GM18520 (cell line): ENCODE data around the gene ZFP2.
"Not testable (repeated sequence)": the region's sequence is repeated elsewhere in the genome, so short reads cannot be mapped to it uniquely, and the experiment has no call there.

Source experiments
- ATAC-seq: cut with Tn5 transposase; IDR thresholded peaks from one replicate; pipeline ENCODE4 v1.9.1; 2021; ENCODE audit not compliant: unreplicated experiment

Gene ZFP2

DNA sequence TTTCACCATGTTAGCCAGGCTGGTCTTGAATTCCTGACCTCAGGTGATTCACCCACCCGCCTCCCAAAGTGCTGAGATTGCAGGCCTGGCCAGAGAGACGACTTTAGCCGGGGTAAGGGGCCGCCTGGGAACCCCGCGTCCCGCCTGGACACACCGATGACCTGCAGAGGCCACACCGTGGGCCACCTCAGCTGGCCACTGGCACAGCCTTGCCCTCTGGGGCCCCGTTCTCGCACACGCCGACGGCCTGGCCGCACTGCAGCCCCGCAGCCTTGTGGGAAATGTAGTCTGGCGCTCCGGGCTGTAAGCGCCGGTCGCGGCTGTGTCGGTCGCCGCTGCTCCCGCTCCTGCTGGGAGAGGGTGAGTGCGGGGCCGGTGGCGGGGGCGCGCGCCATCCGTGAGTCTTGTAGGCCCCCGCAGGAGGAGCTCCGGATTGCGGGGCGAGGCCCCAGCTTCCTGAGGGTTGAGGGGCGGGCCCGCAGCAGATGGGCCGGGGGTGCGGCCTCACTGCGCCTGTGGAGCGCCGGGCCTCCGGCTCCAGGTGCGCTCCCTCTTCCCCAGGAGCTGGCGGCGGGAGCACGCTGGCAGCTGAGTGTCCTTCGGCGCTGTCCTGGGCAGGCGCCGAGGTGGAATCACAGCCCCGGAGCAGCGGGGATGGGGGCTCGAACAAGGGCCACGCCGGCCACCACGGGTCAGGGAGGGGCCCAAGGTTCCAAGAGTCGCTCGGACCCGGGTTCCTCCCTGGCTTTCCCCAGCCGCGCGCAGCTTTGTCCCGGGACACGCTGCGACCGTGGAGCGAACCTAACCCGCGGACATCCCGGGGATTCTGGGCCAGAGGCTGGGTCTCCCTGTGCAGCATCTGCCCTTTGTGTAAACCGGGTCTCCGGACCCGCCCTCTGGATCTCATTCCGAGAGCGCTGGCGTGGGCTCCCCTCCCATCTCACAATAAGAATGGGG lies at the start of gene ZFP2:
TSS of gene ZFP2 (plus strand) at position 299 of the 957 bp plus-strand sequence. CDS start 35,401 bp downstream, outside the sequence.
- no peak for ATAC-seq

DNA sequence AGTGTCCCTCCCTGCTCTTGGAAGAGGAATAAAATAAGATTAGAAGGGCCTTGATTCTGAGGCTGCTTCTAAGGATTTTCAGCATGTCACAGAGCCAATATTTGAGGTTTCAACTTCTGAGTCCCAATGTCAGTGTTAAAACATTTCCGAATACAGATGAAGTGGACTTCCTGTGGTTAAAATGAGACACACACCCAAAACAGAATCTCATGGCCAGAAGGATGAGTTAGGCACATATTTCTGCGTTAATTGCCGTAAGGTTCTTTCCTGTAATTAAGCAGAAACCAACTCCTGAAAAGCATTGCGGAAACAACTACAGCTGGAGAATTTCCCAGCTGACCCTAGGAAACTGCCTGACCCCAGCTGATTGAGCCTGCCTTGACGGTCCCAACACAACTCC lies 46.4 kb upstream of the ZFP2 start:
- no peak for ATAC-seq

DNA sequence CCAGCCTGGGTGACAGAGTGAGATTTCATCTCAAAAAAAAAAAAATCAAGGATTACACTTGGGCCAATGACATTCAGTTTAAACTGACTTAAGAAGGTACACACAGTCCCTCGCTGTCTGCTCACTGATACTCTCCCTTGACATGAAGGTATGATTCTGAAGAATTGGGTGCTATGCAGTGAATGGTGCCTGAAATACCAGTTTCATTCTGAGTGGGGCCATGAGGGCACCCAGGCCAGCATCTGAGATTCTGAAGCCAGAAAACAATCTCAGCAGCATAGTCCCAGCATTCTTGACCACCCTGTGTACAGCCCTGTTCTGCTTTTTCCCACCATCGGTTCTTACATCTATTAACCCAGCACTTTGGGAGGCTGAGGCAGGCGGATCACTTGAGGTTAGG lies 43.8 kb upstream of the ZFP2 start:
- no peak for ATAC-seq

DNA sequence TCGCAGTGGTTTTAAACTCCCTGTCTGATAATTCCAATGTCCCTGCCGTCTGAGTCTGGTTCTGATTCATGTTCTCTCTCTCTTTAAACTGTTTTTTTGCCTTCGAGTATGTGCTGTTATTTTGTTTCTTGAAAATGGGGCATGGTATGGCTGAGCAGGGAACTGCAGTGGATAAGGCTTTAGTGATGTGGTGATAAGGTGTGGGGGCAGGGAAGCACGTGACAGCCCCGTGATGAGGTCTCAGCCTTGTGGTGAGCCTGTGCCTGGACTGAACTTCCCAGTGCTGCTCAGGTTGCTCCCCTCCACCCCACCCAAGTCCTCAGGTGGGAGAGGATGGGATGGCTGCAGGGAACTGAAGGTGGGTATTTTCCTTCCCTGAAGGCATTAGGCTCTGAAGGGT lies 41.4 kb upstream of the ZFP2 start:
- ATAC-seq: no peak

DNA sequence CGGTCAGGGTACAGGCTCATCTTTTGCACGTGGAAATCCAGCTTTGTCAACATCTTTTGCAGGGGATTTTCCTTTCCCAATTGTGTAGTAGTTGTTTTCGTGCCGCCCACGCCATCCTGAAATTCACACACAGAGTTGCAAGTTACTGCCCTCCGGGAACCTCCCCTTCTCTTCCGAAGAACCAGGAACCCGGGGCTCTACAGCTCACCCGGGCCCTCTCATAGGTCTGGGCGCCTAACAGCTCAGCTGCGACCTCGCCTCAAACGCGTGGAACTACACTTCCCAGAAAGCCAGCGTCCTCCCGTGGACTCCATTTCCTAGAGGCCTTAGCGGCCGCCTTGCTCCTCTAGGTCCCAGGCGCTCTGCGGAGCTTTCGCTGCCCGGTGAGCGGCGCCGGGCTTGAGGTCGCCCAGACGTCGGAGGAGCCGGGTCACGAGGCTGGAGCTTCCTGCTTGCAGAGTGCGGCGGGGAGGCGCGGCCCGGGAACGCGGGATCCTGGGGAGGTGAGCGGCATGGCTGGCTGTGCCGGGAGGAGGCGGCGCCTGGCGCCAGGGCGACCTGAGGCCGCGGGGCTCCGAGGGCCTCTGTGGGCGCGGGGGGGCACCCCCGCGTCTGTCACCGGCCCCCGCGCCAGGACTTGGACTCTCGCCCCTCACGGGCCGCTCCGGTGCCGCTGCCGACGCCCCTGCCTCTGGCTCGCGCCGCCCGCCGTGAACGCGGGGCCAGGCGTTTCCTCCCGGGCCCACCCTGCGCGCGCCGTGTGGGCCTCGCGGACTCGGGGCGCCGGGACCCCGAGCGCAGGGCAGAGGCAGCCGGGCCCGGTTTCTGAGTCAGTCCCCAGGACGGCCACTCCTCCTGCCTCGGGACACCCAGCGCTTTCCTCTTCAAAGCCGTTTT lies 35.8 kb upstream of the ZFP2 start, which contains the start of gene ZNF354B:
TSS of gene ZNF354B (plus strand) at position 329 of the 897 bp plus-strand sequence. CDS start 1,095 bp downstream, outside the sequence.
- peak; percentile 87 for ATAC-seq

DNA sequence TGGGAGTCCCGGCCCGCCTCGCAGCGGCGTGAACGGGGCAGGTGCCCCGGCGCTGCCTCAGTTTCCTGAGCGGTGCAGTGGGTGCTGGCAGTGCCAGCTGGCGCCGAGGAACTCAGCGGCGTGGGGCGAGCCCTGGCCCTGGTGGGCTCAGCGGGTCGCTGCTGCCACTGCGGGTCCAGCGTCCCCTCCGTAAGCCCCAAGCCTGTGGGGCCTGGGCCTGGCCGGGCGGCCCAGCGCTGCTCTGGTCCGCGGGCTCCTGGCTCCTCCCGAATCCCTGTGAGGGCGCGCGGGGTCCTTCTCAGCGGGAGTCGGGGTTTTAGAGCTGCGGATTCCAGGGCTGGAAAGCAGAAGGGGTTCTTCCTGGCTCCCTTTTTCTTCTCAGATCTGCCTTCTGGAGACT lies 35.1 kb upstream of the ZFP2 start:
- ATAC-seq: not testable (repeated sequence)

DNA sequence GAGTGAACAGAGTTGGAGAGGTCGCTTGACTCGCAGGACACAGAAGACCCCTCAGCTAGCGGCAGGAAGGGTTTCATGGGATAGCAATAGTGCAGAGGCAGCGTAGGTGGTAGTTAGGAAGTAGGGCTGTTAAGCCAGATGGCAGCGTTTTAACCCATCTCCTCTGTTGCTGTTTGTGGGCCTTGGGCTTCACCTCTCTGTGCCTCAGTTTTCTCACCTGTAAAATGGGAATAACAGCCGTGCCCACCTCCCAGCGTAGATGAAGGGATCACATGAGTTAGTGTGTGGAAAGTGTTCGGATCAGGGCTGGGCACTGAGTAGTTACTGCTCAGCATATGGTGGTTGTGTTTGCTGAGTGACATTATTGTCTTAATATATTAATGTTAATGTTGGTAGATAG lies 34.1 kb upstream of the ZFP2 start:
- no peak for ATAC-seq

DNA sequence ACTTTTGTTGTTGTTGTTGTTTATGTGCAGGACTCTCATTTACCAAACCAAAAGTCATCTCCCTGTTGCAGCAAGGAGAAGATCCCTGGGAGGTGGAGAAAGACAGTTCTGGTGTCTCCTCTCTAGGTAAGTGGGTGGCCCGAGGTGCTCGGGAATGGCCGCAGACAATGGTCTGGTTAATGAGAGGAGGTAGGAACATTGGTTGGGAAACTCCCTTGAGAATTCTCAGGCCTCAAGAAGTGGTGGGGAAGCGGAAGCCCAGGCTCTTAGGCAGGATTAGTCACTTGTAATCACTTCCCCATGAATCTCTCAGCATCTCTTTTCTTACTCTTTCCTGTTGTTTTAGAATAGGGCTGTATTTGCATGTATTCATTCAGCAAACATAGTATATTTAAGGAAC lies 28.8 kb upstream of the ZFP2 start:
- ATAC-seq: no peak

DNA sequence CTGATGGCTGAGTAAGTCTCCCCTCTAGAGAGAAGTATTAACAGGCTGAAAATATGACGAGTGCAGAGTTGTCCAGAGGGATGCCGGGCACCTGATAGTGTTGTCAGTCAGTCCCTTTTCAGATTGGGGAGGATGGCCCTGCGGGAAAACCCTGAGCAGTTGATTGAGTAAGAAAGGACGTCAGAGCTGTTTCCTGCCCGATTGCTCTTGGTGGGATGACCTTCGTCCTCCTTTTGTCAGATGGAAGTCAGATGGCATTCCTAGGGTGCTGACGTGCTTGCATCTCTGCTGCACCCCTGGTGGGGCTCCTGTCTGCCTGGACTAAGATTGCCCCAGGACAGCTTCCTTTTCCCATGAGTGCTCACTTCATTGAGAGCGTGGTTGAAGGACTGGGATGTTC lies 26.1 kb upstream of the ZFP2 start:
- ATAC-seq: no peak

DNA sequence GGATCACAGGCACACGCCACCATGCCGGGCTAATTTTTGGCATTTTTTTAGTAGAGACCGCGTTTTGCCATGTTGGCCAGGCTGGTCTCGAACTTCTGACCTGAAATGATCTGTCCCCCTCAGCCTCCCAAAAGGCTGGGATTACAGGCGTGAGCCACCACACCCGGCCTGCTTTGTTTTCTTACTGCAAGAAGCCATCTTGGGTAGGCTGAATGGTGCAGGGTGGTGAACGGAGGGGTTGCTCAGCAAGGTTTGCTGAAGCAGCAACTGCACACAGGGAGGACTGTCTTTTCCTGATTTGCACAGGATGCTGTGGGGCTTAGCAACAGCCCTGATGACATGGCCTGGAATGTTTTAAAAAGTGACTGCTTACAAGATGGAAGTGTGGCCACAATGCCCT lies 25.3 kb upstream of the ZFP2 start:
- ATAC-seq: no peak

DNA sequence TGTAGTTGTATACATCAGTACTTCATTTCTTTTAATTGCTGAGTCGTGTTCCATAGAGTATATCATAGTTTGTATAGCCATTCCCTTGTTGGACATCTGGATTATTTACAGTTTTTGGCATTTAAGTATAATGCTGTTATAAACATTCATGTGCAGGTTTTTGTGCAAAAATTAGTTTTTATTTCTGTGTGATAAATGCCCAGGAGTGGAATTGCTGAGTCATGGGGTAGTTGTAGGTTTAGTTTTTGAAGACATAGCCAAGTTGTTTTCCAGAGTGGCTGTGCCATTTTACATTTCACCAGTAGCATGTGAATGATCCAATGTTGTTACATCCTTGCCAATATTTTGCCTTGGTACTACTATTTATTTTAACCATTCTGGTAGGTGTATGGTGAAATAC lies 23.4 kb upstream of the ZFP2 start:
- ATAC-seq: no peak

DNA sequence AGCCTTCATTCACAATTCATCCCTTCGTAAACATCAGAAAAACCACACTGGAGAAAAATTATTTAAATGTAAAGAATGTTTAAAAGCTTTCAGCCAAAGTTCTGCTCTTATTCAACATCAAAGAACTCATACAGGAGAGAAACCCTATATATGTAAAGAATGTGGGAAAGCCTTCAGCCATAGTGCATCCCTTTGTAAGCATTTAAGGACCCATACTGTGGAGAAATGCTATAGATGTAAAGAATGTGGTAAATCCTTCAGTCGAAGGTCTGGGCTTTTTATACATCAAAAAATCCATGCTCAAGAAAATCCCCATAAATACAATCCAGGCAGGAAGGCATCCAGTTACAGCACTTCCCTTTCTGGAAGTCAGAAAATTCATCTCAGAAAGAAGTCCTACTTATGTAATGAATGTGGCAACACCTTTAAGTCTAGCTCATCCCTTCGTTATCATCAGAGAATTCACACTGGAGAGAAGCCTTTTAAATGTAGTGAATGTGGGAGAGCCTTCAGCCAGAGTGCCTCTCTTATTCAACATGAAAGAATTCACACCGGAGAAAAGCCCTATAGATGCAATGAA lies 12.5 kb upstream of the ZFP2 start:
- not testable (repeated sequence) for ATAC-seq

DNA sequence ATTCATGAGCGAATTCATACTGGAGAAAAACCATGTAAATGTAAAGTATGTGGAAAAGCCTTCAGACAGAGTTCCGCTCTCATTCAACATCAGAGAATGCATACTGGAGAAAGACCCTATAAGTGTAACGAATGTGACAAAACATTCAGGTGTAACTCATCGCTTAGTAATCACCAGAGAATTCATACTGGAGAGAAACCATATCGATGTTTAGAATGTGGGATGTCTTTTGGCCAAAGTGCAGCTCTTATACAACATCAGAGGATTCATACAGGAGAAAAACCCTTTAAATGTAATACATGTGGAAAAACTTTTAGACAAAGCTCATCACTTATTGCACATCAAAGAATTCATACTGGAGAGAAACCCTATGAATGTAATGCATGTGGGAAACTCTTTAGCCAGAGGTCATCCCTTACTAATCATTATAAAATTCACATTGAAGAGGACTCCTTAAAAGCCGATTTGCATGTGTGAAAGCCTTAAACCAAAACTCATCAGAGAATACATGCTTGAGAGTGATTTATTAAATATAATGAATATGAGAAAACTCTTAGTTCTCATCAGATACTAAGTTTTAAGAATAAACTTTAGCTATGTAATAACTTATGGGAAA lies 11.8 kb upstream of the ZFP2 start:
- ATAC-seq: no peak

DNA sequence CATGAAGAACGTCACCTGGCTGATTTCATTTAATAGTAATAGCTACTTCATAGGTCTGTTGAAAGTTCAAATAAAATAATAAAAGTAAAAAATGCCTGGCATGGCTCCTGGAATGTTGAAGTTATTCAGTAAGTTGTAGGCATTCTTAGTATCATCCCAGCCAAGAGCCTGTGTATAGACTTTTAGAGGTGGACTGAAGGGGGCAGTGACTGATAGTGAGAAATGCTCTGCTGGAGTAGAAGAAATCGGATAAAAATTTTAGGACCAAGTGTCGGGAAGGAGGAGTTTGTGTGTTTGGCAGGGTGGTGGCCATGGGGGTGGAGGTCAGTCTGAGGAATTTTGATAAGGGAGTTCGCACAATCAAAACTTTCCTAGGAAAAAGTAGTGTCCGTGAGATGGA lies 3.6 kb downstream of the ZFP2 start:
- ATAC-seq: no peak

DNA sequence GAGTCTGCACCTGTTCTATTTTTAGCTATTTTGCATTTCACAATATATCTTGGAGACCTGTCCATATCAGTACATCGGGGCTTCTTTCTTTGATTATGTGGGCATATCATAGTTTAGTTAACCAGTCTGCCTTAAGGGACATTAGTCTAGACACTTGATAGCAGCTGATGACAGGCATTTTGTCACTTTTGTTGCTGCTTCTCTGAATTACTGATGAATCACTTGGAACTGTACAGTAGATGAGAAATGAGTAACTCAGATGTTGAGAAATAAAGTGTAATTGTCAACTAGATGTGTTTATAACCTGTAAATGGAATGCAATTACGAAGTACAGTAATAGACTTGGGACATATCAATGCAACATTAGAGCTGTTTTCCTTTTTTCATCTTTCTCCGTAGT lies 7.1 kb downstream of the ZFP2 start:
- no peak for ATAC-seq

DNA sequence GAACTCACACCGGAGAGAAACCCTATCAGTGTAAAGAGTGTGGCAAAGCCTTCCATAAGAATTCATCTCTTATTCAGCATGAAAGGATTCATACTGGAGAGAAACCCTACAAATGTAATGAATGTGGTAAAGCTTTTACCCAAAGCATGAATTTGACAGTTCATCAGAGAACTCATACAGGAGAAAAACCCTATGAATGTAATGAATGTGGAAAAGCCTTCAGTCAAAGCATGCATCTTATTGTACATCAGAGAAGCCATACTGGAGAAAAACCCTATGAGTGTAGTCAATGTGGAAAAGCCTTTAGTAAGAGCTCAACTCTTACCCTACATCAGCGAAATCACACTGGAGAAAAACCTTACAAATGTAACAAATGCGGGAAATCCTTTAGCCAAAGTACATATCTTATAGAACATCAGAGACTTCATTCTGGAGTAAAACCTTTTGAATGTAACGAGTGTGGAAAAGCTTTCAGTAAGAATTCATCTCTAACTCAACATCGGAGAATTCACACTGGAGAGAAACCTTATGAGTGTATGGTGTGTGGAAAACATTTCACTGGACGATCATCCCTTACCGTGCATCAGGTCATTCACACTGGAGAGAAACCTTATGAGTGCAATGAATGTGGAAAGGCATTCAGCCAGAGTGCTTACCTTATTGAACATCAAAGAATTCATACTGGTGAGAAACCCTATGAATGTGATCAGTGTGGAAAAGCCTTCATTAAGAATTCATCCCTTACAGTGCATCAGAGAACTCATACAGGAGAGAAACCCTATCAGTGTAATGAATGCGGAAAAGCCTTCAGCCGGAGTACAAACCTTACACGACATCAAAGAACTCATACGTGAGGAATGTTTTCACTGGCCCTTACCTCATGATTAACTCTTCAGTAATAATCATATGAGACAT lies 36.4 kb downstream of the ZFP2 start:
- no peak for ATAC-seq

DNA sequence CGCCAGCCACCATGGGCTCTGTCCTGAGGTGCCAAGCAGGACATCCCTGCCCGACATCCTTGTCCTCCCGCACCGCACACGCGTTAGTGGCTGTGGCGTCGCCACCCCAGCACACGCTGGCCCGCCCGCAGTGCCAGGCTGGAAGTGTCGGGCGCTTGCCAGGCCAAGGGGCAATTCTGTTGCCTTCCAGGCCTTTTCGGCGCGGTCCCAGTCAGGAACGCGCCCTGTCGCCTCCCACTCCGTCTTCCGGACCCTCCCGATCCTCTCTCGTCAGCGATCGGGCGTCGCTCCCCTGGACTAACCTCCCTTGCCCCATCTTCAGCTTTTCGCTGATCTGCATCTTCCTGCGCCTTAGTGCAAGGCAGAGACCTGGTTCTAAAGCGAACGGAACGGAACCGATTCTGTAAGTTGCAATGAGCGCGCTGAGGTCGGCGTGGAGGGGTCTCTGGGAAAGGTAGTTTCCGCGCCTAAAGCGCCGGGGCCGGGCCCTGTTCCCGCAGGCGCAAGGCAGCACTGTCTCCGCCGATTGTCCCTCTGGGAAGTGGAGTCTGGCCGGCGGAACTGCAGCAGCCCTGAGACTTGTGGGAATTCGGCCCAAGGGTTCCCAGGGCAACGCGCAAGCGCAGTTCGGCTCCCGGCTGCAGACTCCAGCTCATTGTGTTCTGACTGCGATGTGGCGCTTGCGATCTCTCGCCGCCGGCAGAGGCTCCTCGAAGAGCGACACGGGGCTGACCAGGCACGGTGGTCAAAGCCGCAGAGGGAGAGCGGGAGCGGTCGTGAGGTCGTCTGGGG lies 45.1 kb downstream of the ZFP2 start, which contains the start of gene ZNF454:
TSS of gene ZNF454 (plus strand) at position 630 of the 792 bp plus-strand sequence. CDS start 1,594 bp downstream, outside the sequence.
- ATAC-seq: no peak

DNA sequence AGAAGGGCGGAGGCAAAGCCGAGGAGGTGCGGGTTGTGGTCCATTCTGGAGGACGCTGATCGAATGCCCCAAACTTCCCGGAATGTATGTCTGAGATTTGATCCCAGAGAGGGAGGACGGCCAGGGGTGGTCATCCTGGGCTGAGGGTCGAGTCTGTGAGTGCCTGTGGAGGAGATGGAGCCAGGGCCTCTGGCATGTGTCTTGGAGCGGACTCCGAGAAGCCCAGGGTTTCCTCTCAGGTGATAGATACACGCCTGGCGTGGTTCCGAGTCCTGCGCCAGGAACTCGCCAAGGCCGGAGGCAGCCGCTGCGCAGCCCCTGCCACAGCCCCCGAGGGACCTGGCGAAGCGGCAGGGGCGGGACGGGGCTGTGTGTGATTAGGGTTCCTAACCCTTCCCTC lies 45.6 kb downstream of the ZFP2 start:
- no peak for ATAC-seq
